NCI-H146 treated with DMSO at 0.1 percent for 48 hours (cell line): ENCODE data around the gene TTLL4.

Source experiments
- DNase-seq: peaks from one replicate; lab custom pipeline; 2025; ENCODE audit not compliant: unreplicated experiment; lab: John Stamatoyannopoulos, UW

The TTLL4 gene

DNA sequence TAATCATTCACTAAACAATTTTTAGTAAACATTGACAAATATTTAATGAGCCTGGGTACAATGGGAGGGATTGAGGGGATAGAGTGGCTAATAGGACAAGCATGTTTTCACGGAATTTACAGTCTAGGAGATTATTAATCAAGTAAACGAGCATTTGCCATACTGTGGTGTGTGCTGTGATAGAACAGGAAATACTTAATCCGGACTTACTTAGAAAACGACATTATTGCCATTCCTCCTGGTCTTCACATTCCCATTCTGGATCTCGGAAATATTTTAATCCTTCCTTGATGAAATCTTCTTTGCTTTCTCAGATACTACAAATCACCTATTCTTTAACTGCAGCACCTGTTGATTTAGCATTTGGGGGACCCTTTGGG, 905 bp downstream of the TTLL4 start:
- no peak for DNase-seq

DNA sequence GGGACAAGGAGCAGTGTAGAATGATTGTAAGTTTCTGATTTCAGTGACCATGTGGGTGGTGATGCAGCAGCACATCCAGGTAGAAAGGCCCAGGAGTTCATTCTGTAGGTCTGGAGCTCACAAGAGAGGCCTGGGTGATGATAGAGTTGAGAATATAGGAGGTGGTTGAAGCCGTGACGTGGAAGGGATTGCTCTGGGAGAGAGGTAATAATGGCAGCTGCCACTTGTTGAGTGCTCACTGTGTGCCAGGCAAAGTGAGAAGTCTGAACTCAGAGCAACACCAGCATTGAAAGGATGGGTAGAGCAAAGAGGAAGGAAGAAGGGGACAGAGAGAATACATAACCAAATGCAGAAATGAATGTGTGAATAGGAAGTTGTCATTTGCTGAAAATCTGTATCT, 3.3 kb downstream of the TTLL4 start:
- DNase-seq, result no peak

DNA sequence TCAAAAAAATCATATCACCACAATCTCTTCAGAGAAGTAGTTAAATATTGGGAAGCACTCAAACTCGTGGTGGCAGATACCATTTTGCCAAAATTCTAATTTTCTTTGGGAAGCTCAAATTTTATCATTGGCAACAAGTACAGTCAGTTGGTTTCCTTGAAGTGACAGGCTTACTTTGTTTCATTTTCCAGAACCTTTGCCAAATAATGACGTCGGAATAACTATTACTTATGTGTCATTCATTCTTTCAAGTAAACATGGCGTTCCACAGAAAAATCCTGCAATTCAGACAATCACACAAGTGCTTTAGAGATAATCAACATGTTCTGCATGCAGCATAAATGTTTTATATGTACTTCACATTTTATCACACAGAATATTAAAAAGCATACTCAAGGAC, 5.4 kb downstream of the TTLL4 start:
- DNase-seq, result no peak

DNA sequence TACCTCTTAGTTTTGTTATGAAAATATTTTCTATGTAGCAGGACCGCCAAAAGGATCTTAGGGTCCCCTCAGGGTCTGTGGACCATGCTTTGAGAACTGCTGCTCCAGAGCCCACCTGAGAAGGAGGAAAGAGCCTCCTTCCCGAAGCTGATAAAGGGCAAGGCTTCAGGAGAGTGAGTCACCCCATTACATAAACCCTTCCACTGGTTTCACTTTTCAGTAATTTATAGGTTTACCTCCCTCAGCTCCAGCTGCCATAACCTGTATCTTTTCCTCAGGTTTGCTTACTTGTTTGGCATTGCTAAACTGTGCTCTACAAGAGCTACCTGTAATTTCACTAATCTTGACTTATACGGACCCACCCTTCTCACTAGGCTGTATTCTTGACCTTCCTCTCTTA, 6.6 kb downstream of the TTLL4 start:
- DNase-seq, result no peak

DNA sequence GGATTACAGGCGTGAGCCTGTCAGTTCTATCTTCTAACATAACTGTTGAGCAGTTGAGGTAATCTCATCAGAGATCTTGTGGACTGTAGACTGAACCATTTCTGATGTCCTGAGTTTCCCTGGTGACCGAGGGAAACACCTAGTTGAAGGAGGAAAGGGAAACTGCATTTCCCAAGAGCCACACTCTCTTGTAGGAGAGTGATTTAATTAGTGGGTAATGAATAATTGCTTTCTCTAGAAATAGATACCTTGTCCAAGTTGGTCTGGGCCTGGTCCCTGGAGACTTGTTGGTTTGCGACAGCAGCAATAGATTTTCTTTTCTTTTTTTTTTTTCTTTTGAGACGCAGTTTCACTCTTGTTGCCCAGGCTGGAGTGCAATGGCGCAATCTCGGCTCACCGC, 7.4 kb downstream of the TTLL4 start:
- no peak for DNase-seq

DNA sequence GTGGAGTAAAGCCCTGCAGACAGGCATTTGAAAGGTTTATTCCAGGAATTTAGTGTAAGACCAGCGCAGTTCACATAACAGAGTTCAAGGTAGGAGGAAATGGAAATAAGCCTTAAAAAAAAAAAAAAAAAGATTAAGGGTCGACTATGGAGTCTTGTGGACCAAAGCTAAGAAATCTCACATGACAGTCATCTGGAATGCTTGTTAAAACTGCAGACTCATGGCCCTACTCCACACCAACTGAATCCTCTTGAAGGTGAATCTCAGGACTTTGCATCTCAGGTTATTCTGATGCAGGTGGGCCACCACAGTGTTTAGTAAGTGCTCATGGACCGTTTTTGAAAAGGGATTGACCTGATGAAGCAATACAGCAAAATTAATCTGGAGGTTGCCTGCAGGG, 8.8 kb downstream of the TTLL4 start:
- no peak for DNase-seq

DNA sequence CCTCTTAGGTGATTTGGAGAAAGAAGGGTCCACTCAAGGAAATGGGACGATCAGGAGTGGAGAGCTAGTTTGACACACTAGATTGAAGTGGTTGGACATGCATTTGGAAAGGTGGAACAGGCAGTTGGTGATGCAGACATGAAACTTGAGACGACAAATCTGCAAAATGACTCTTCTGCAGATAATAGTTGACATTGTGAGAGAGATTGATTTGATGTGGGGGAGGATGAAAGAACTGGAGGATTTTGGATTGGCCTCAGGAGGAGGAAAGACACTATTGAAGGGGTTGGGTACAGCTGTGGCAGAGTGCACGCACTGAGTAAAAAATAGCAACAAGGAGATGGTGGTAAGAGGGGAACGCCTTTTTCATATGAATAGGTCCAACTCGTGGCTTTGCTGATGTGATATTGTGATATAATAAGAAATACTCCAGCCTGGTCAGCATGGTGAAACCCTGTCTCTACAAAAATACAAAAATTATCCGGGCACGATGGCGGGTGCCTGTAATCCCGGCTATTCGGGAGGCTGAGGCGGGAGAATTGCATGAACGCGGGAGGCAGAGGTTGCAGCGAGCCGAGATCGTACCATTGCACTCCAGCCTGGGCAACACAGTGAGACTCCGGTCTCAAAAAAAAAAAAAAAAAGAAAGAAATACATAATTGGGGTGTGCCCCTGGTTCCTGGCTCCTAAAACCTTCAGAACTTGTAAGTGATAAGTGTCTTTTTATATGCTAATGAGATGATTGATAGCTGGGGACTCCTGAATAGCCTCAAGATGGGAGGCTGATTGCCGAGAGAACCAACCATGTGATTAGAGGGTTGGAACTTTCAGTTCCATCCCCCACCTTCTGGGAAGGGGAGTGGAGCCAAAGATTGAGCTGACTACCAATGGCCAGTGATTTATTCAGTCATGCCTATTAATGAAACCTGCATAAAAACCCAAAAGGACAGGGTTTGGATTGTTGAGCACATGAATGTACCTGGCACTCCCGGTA, 9.7 kb downstream of the TTLL4 start:
- DNase-seq, result no peak

DNA sequence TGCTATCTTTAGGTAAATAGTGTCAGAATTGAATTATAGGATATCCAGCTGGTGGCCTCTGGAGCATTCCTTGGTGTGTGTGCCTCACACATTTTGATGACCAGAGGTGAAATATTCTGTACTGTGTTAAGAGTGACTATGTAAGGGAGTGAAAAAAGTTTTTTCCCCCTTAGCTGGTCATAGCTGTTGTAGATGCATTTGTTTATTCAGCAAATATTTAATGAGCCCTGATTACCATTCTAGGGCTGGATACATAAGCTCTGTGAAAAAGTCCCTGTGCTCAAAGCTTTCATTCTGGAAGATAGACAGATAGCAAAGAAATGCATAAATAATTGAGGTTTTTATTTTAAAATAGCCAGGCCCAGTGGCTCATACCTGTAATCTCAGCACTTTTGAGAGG, 10.9 kb downstream of the TTLL4 start:
- DNase-seq, result no peak

DNA sequence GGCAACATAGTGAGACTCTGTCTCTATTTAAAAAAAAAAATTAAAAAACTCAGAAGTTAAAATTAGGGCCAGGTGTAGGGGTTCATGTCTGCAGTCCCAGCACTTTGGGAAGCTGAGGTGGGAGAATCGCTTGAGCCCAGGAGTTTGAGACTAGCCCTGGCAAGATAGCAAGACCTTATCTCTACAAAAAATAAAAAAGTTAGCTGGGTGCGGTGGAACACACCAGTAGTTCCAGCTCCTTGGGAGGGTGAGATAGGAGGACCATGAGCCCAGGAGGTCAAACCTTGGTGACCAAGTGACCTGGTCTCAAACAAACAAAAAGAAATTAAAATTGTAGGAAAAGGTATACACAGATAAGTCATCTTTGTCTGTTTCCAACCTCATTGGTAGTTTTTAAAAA, 11.3 kb downstream of the TTLL4 start:
- no peak for DNase-seq

DNA sequence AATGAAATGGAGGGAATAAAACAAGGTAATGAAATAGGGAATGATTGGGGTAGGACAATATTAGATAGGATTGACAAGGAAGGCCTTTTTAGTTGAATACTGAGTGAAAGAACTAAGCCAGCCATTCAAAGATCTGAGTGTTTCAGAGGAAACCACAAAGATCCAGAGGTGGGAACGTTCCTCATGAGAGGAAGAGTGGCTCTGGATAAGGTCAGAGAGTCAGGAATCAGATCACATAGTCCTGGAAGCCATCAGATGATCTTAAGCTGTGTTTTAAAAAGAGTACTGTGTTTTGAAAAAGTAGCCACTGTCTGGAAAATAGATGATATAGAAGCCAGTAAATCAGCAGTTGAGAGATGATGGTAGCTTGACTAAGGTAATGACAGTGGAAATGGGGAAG, 11.8 kb downstream of the TTLL4 start:
- no peak for DNase-seq

DNA sequence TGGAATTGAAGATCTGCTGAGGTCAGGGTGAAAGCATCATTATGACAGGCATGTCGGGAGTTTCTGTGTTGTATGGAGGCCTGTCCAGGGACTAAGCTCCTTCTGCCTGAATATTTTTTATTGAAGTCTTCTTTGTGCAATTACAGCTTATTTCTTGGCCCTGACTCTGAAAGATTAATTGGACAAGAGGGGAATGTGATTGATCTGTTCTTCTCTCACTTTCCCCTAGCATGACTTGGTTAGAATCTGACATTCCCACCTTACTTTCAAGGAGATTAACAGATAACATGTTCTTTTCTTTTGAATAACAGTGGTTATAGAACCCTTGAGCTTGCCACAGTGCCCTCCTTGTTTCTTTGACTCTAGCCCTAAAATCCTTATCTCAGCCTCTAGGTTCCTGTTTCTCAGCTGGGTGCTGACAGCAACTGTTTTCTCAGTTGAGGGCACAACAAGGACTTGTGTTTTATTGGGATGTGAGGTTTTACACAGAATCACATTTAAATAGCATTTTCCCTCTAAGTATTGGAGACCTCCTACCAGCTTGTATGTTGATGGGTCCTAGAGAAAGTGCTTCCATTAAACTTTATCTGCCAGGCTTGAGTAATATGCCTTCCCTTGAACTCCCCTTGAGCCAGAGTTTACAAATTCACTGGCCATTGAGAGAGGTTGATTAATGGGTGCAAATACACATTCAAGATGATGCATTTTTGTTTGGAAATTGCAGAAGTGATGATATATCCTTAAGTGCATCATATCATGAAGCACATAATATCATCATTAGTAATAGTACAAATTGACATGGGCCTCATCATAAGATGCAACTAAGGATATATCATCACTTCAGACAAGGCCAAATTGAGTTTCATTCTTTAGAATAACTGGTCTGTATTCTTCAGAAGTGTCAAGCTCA, 12.5 kb downstream of the TTLL4 start:
- DNase-seq, result no peak

DNA sequence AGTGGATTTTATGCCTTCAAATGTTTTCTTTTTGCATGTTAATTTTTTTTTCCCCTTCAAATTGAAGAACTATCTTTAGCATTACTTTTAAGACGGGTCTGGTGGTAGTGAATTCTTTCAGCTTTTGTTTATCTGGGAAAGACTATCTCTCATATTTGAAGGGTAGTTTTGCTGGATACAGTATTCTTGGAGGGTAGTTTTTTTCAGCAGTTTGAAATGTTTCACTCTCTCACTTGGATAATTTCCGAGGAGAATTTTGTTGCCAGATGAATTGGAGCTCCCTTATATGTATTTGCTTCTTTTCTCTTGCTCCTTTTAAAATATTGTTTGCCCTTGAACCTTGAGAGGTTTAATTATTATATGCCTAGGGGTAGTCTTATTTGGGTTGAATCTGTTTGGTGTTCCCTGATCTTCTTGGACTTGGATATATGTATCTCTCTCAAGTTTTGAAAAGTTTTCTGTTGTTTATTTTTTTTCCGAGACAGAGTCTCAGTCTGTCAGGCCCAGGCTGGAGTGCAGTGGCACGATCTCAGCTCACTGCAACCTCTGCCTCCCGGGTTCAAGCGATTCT, 15.5 kb downstream of the TTLL4 start:
- DNase-seq, result no peak

DNA sequence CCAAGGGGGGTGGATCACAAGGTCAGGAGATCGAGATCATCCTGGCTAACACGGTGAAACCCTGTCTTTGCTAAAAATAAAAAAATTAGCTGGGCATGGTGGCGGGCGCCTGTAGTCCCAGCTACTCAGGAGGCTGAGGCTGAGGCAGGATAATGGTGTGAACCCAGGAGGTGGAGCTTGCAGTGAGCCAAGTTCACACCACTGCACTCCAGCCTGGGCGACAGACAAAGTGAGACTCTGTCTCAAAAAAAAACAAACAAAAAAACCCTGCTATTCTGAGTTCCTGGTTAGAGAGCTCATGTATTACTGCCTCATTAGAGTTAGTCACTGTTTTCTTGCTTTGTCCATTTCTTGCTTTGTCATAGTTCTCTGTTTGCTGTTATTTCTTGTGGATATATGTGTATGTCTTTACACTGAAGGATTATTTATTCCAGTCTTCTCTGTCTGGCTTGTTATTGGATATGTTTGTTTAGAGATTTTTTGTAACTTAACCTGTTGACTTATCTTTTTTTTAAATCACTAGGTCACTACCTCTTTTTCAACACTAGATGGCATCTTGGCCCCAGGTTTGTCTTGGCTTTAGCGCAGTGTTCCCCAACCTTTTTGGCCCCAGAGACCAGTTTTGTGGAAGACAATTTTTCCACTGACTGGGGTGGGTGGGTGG, 17.0 kb downstream of the TTLL4 start:
- DNase-seq, result no peak

DNA sequence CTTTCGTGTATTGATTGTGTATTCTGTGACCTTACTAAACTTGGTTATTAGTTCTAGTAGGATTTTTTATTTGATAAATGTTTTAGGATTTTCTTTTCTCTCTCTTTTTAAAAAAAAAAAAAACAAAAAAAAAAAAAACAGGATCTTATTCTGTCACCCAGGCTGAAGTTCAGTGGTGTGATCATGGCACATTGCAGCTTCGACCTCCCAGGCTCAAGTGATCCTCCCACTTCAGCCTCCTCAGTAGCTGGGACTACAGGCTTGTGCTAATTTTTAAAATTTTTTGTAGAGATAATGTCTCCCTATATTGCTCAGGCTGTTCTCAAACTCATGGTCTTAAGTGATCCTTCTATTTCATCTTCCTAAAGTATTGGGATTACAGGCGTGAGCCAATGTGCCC, 19.0 kb downstream of the TTLL4 start:
- DNase-seq, result no peak

DNA sequence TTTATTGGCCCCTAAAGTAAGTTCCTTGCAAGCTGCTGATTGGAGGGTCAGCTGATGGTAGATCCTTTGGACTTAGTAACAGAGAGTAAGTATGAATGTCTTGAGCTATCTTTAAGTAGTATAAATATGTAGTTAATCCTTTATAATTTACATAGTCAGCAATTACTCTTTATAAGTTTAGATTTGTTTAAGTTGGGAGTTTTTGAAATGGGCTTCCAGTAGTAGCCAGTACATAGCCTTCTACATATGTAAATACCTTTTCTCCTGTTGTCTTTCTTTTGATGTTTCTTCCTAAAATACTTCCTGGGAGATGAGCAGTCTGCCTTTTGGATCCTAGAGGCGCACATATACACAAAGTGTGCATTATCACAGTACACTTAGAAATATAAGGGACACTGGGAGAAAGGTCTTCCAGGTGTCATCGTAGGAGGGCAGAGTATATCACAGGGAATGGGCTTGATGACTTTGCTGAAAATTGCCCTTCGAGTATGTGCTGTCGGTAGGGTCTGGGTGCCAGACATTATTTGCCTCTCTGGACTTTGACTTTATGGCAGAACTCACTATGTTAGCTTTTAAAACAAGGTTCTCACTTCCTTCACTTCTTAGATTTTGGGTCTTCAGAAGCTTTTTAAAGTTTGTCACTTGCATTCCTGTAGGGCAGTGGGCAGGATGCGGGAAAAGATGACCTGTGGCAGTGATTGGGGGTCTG, 21.6 kb downstream of the TTLL4 start:
- no peak for DNase-seq

DNA sequence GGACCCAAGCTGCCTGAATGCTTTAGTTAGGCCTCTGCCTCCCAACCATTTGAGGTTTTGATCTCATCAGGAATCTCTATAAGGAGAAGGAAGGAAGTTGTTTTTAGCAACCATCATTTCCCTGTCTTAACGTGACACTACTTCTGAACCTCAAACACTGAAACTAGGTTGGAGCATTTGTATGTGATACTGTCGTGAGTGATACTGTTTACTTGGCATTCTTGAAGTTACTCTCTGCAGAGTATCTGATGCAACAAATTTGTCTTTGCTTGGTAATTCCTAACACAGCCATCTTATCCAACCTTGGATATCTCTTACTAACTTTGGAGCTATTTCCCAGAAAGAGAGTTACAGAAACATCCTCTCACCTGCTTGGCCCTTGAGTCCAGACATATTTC, 22.1 kb downstream of the TTLL4 start:
- no peak for DNase-seq

DNA sequence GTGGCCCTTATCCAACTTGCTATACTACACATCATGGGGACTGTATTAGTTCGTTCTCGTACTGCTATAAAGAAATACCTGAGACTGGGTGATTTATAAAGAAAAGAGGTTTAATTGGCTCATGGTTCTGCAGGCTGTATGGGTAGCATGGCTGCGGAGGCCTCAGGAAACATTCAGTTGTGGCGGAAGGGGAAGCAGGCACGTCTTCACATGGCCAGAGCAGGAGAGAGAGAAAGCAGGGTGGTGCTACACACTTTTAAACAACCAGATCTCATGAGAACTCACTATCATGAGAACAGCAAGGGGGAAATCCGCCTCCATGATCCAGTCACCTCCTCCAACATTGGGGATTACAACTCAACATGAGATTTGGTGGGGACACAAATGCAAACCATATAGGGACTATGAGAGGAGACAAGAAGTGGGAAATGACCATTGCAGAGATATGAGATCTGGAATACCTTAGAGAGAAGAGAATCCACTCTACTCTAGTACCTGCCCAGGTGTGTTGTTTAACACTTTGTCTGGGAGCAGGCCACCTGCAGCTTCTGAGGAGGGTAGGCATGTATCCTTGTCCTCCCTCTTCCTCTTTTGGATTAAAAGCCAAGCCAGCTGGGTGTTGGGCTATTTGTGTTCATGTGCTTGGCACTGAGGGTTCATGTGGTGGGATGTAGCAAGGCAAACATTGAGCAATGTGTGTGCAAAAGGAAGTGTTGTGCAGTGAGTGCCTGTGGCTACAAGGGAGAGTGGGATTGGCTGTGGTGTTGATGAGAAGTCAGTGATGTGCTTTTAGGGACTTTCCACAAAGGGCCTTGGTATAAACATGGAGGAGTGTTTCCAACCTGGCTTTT, 22.8 kb downstream of the TTLL4 start:
- DNase-seq, result no peak

DNA sequence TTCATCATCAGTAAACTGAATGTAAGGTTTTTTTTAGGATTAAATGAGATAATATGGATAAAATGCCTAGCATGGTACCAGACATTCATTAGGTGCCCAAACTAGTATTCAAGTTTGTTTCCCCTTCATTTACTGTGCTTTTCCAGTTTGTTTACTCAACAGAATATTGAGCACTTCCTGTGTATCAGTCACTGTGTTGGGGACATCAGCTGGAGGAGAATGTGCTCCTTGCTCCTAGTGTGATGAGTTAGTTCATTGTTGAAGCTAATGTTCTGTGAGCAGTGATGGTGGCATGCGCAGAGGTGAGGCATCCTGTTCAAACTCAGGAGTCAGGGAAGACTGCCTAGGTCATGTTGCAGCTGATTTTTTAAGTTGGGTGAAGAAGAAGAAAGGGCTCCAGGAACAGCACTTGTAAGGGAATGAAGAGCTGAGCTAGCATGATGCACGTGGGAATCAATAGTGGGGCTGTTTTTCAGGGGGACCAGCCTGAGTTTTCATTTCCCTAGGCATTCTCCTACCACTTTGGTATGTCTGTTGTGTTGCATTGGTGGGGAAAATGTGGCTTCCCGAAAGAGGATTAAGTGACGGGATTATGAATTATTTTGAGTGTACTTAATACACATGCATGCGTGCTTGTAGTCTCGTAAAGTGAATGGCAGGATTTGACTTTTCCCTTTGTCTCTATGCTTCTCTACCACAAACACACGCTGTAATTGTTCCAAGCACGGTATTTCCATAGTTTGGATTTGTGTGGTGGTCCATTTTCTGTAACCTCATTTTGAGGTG, 23.7 kb downstream of the TTLL4 start:
- DNase-seq, result no peak

DNA sequence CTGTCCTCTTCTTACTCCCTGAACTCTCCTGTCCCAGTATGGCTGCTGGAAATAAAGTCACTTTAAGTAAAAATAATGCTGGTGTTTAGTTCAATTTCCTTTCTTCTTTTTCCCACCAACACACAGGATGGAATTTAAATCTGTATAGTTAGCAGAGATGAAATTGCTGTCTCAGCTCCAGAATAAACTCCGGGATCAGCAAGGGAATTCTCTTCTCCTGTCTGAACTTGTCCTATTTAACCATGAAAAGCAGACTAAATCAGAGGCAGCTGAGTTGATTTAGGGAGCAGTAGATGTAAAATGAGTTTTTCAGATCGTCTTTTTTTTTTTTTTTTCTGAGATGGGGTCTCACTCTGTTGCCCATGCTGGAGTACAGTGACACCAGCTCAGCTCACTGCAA, 25.9 kb downstream of the TTLL4 start:
- no peak for DNase-seq
